Activated gamma-delta T cell treated with anti-CD3 and anti-CD28 coated beads, Interleukin-2, amount 50 U/mL, for 16 hours (primary cell): ENCODE data around the gene MYOZ3.

ENCODE experiments used
- DNase-seq: peaks from one replicate; pipeline ENCODE4 v3.0.0-alpha.2; 2020; ENCODE audit warnings: low read depth

Gene MYOZ3

DNA sequence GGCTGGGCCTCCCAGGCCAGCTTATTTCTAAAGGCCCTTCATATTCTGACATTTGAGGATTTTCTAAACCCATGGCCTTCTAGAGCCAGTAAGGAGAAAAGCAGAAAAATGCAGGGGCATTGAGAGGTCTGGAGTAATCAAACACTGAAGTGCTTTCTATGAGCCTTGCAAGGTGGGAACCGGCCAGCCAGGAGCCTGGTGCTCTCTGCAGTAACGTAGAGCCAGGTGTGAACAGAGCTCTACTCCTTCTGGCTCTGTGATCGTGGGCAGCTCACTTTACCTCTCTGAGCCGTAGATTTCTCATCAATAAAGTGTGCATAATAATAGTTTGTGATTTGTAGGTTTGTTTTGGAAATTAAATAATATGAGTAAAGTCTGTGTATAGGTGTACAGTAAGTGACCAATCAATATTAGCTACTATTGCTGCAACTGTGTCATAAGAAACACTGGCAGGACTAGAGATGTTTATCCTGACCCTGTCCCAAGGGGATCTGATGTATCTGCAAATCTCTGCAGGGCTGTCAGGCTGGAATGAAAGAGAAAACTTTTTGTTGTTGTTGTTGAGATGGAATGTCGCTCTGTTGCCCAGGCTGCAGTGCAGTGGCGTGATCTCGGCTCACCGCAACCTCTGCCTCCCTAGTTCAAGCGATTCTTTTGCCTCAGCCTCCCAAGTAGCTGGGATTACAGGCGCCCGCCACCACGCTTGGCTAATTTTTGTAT lies 17.9 kb upstream of the MYOZ3 start:
- DNase-seq: no peak

DNA sequence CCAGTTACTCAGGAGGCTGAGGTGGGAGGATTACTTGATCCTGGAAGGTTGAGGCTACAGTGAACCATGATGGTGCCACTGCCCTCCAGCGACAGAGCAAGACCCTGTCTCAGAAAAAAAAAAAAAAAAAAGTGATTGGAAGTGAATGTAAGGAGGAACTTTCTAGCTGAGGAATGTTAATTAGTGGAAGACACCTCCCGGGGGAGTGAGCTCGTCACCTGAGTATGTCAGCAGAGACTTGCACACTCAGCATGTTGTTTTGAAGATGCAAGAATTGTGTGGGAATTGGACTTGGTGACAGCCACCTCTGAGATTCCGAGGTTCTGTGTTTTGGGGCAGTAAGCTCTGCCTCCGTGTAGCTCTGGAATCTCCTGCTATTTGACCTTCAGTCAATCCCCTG lies 17.0 kb upstream of the MYOZ3 start:
- DNase-seq: no peak

DNA sequence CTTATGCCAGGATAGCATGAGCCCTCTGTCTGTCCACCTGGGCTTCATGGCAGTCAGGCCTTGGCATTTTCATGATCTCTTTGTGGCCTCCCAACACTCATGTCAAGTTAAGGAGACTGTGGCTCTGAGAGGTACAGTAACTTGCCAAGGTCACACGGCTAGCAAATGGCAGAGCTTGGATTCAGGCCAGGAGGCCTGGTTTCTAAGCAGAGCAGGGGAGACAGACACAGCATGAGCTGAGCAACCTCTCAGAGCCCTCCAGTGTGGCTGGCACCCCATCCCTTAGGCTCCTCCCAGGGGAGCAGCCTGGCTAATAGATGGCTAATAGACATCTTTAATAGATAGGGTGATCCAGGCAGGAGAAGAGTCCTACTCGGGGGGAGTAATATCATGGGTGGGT lies 16.5 kb upstream of the MYOZ3 start:
- DNase-seq: no peak

DNA sequence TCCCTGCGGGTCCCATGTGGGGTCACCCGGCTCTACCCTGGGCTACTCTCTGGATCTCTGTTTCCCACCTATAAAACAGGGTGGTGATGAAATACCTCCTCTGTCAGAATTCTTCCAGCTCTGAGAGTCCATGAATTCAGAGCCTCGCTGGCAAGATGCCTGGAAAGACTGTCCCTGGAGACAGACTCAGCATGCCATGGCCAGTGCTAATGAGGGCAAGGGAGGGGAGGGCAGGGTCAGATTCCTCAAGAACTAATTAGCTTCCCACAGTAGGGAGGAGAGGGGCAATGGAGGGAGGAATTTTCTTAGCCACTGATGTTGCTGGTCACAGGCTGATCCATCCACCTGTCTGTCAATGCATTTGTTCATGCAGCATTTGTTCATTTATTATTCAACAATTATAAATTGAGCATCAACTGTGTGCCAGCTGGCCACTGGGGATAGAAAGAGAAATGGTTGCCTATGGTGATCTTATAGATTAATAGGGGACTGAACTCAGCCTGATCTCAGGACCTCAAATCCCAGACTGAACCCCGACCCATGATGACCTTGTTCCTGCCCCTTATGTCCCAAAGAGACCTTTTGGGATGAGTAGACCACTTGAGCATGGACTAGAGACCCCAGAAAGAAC lies 15.9 kb upstream of the MYOZ3 start:
- no peak for DNase-seq

DNA sequence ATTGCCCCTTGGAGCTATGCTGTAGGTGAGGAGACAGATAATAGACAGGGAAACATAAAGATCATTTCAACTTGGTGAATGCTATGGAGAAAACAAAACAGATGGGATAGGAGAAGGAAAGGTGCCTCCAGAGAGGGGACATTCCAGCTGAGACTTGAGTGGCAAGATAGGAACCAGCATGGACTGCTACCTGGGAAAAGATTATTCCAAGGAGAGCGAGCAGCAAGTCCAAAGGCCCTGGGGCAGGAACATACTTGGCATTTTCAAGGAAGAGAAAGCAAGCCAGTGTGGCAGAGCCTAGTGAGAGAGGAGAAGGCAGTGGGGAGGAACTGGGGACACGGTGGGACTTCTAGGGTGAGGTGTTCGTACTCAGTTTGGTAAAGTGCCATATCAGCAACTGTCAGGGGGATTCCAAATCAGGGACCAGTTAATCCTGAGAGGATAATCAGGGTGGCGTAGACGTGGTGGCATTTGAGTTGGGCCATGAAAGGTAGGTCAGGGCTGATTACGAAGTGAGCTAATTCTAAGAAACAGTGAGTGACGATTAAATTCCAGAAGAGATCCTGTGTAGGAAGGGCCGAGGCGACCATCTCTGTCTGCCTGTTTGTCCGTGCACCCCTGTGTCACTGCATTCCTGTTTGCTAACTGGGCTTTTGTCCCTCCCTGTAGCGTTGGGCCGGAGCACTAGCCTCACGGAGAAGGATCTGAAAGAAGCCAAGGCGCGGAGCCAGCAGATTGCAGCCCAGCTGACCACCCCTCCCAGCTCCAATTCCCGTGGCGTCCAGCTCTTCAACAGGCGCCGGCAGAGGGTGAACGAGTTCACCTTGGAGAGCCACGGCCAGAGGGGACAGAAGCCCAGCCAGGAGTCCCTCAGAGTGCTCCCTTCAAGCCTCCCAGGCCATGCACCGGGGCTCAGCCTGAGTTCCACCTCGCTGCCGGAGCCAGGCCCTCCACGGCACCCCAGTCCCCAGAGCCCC lies 13.5 kb upstream of the MYOZ3 start:
- no peak for DNase-seq

DNA sequence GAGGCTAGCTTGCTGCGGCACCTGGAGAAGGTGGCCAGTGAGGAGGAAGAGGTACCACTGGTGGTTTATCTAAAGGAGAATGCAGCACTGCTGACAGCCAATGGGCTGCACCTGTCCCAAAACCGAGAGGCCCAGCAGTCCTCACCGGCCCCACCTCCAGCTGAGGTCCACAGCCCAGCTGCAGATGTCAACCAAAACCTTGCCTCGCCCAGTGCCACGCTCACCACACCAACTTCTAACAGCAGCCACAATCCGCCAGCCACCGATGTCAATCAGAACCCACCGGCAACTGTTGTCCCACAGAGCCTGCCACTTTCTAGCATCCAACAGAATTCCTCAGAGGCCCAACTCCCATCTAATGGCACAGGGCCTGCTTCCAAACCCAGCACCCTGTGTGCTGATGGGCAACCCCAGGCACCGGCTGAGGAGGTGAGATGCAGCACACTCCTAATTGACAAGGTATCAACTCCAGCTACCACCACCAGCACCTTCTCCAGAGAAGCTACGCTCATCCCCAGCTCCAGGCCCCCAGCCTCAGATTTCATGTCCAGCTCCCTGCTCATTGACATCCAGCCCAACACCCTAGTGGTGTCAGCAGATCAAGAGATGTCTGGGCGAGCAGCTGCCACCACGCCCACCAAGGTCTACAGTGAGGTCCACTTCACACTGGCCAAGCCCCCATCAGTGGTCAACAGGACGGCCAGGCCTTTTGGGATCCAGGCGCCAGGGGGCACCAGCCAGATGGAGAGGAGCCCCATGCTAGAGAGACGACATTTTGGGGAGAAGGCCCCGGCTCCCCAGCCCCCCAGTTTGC lies 12.6 kb upstream of the MYOZ3 start:
- no peak for DNase-seq

DNA sequence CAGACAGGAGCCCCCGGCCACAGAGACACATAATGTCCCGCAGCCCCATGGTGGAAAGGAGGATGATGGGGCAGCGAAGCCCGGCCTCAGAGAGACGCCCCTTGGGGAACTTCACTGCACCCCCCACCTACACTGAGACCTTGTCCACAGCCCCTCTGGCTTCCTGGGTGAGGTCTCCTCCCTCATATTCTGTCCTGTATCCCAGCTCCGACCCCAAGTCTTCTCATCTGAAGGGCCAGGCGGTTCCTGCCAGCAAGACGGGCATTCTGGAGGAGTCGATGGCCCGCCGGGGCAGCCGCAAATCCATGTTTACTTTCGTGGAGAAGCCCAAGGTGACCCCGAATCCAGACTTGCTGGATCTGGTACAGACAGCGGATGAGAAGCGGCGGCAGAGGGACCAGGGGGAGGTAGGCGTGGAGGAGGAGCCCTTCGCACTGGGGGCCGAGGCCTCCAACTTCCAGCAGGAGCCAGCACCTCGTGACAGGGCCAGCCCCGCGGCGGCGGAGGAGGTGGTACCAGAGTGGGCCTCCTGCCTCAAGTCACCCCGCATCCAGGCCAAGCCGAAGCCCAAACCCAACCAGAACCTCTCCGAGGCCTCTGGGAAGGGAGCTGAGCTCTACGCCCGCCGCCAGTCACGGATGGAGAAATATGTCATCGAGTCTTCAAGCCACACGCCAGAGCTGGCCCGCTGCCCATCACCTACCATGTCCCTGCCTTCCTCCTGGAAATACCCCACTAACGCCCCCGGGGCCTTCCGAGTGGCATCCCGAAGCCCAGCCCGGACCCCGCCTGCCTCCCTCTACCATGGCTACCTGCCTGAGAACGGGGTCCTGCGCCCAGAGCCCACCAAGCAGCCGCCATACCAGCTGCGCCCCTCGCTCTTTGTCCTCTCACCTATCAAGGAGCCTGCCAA lies 11.7 kb upstream of the MYOZ3 start:
- no peak for DNase-seq

DNA sequence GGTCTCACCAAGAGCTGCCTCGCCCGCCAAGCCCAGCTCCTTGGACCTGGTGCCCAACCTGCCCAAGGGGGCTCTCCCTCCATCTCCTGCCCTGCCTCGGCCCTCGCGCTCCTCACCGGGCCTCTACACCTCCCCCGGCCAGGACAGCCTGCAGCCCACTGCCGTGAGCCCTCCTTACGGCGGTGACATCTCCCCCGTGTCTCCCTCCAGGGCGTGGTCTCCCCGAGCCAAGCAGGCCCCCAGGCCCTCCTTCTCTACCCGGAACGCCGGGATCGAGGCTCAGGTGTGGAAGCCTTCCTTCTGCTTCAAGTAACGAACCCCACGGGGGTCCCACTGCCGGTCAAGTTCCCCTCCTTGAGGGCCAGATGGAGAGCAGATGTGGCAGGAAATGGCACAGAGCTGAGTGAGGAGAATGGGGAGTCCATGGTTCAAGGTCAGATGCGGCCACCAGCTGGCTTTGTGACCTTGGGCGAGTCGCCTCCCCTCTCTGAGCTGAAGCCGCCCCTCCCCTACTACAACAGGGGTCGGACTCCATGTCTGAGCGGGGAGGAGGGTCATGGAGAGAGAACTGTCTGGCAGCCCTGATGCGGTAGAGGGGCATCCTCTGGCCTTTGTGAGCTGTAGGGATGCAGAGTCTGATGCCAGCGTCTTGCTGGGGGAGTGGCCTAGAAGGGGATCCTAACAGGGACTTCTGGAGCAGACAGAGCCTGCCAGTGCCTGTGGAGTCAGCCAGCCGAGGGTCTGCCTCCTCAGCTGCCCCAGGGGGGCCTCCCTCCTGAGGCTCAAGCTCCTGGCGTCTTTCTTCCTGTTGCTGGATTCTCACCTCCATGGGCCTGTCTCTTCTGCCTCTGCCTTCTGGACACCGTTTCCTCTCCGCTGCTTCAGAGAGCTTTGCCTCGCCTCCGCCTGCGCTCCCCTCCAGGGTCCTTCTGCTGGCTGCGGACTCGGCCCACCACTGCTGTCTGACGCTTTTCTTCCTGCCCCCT lies 10.7 kb upstream of the MYOZ3 start:
- no peak for DNase-seq

DNA sequence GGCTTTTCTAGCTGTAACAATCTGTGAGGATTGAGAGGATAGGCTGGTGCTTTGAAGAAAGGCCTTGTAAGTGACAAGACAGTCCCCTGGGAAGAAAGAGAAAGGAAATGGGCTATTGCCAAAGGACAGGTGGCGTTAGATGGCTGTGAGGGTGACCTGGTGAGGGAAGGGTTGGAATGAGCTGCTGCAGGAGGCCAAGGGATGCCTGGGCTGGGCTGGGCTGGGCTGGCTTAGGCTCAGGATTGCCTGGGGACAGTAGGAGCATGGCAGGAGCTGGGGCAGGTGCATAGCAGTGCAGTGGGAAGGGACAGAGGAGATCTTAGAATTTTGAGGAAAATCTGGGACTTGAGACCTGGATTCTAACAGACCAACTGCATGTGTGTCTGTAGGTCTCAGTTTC lies 9.7 kb upstream of the MYOZ3 start:
- no peak for DNase-seq

DNA sequence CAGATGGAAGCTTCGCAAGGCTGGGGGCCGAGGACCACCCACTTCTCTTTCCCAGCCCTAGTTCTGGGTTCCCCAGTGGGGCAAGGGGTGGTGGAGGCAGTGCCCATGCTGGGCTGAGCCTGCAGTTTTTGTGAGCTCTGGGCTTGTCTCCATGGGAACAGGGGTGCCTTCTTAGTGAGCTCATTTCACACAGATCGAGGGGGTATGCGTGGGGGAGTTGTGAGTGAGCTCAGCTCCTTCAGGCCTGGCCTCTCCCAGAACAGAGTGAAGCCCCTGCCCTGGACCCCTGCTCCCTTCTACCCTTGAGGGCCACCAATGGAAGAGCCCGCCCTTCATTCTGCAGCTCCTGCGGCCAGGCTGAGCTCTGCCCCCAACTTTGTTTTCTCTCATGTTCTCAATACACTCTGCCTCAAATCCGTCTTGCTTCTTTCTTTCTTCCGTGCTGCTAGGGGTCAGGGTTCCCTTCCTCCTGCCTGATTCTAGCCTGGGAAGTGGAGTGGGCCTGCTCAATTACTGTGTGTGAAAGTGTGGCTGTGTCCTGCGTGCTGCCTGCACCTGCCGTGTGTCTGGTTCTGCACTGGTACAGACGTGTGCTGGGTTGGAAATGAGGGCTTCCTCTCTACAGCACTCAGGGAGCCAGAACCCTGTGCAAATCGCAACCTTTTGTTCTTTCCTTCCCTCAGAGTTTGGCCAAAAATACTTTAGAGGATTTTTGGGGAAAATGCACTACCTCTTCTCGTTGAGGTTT lies 9.0 kb upstream of the MYOZ3 start:
- no peak for DNase-seq

DNA sequence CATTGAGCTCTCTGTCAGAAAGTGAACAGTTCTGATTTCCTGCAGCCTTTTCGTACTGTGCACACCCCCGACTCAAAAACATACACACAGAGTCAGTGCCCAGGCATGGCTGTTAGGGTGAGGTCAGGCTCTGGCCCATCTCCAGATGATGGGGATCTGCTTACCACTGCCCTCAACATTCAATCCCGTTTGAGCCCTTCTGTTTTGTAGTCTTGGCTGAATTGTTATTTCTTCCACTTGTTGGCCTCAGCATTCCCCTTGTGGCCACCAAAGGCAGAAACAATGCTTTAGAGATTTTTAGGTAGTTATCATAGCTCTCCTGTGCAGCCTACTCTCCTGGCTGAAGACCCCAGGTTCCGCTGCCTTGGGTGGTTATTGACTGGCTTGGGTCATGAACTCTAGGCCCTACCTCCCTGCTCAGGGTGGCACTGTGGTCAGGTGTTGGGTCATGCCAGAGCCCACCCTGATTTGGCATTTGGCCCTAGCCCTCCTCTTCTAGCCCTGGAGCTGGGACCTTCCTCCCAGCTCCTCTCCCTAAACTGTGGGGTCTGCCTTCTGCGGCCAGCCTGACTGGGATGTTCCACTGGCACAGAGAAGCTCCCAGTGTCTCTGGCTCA lies 7.8 kb upstream of the MYOZ3 start:
- DNase-seq: no peak

DNA sequence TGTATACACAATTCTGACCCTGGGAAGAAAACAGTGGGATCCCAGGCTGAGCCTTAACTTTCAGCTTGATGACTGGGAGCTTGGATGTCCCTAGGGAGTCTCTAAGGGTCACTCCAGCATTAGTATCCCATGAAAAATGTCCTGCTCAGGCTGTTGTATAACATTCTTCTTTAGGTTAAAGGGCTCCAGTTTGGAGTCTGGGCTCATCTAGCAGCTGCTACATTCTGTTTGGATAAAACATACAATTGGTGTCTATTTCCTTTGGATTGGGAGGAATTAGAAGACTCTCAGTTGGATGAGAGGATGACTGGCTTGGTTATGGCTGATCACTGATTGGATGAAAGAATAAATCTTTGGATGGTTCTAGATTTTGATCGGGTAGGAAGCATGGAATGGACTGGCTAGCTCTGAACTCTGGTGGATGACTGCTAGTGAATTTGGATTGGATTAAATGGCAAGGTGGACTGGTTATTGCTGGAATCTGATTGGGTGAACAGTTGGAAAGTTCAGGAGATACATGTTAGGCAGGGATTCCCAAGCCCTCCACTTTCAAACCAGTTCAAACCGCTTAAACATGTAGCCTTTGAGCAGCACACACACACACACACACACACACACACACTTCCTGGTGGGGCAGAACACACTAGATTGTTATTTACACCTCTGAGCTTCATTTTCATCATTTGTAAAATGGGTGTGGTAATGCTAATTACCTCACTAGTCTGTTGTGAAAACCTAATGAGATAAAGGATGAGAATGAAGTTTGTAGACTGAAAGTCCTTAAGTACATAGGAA lies 7.1 kb upstream of the MYOZ3 start:
- DNase-seq: no peak

DNA sequence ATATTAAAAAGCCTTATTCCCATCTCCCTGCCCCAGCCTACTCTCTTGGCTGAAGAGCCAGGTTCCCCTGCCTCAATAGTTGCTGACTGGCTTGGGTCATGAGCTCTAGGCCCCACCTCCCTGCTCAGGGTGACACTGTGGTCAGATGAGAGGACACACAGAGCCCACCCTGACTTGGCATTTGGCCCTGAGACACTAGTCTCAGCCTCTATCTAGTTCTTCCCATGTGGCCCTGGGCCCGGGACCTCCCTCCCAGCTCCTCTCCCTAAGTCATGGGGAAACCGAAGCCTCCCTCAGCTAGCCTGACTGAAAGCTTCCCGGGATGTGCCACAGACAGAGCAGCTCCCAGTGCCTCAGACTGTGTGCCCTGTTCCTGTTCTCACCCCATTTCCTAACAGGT lies 5.8 kb upstream of the MYOZ3 start:
- DNase-seq: no peak

DNA sequence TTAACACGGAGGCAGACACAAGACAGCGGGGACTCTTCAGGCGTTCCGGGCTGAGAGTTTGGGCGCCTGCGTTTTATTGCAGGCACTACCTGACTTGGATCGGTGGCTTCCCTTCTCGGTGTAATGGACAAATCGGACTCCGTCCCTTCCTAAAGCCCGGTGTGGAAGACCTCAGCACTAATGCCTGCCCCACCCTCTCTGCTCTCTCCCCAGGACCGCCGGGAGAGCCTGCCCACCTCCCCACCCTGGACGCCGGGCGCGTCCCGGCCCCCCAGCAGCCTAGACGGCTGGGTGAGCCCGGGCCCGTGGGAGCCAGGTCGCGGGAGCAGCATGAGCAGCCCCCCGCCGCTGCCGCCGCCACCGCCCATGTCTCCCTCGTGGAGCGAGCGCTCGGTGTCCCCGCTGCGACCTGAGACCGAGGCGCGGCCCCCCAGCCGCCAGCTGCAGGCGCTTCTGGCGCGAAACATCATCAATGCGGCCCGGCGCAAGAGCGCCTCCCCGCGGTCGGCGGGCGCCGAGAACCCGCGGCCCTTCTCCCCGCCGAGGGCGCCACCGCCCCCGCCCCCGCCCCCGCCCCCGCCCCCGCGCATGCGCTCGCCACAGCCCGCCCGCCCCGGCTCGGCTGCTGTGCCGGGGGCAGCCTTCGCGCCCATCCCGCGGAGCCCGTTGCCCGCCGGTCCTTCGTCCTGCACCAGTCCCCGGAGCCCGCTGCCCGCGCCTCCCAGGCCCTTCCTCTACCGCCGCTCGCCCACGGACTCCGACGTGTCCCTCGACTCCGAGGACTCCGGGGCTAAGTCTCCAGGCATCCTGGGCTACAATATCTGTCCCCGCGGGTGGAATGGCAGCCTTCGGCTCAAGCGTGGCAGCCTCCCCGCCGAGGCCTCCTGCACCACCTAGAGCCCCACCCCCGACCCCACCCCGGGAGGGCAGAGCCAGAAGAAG lies 4.6 kb upstream of the MYOZ3 start:
- peak; percentile 57 for DNase-seq

DNA sequence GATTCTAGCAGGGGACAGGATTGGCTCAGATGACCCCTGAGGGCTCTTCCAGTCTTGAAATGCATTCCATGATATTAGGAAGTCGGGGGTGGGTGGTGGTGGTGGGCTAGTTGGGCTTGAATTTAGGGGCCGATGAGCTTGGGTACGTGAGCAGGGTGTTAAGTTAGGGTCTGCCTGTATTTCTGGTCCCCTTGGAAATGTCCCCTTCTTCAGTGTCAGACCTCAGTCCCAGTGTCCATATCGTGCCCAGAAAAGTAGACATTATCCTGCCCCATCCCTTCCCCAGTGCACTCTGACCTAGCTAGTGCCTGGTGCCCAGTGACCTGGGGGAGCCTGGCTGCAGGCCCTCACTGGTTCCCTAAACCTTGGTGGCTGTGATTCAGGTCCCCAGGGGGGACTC lies 2.9 kb upstream of the MYOZ3 start:
- DNase-seq: no peak

DNA sequence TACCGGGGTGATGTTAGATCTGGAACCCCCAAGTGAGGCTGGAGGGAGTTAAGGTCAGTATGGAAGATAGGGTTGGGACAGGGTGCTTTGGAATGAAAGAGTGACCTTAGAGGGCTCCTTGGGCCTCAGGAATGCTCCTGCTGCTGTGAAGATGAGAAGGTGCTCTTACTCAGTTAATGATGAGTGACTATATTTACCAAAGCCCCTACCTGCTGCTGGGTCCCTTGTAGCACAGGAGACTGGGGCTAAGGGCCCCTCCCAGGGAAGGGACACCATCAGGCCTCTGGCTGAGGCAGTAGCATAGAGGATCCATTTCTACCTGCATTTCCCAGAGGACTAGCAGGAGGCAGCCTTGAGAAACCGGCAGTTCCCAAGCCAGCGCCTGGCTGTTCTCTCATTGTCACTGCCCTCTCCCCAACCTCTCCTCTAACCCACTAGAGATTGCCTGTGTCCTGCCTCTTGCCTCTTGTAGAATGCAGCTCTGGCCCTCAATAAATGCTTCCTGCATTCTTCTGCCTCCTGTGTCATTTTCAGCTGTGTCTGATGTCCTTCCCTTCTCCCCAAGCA lies 2.3 kb upstream of the MYOZ3 start:
- DNase-seq: no peak
